SK-N-MC (cell line): ENCODE data around the gene PLA2G6.

Experiments used
- DNase-seq: peaks from one replicate; pipeline ENCODE4 v3.0.0-alpha.2; 2011; ENCODE audit warnings: low read depth, low spot score
- H3K27ac ChIP-seq: fragments of 200-600 bp; sonication (generic); 2 replicates; pipeline ENCODE4 v1.5.1; 2016; ENCODE audit warnings: mixed run types
- H3K36me3 ChIP-seq: fragments of 200-600 bp; sonication (generic); 2 replicates; pipeline ENCODE4 v1.6.1; 2017; ENCODE audit warnings: antibody characterized with exemption, low read length, mixed read lengths; ENCODE audit not compliant: insufficient read depth
- H3K4me3 ChIP-seq: fragments of 200-600 bp; sonication (generic); 2 replicates; pipeline ENCODE4 v1.5.1; 2016
- H3K9ac ChIP-seq: fragments of 200-600 bp; sonication (generic); 2 replicates; pipeline ENCODE4 v1.8.0; 2017; ENCODE audit warnings: mixed run types, mixed read lengths; ENCODE audit not compliant: insufficient read length
- H3K9me3 ChIP-seq: fragments of 200-600 bp; sonication (generic); 2 replicates; pipeline ENCODE4 v1.6.1; 2017; ENCODE audit warnings: low read depth, mild to moderate bottlenecking, antibody characterized with exemption, low read length, moderate library complexity, mixed read lengths
- EZH2 ChIP-seq: fragments of 200-600 bp; sonication (generic); IDR thresholded peaks from one replicate; pipeline ENCODE4 v1.6.1; 2017; ENCODE audit warnings: antibody characterized with exemption
- FOXP2 ChIP-seq: optimal IDR thresholded peaks from 2 replicates; pipeline ENCODE3; 2011; ENCODE audit warnings: mild to moderate bottlenecking, moderate library complexity; ENCODE audit not compliant: insufficient read depth; ENCODE audit errors: extremely low read length, control extremely low read depth
- POLR2AphosphoS5 ChIP-seq: IDR thresholded peaks from 2 replicates; pipeline ENCODE4 v1.6.1; 2012; ENCODE audit warnings: mild to moderate bottlenecking, low read depth, low read length, borderline replicate concordance

The PLA2G6 gene

DNA sequence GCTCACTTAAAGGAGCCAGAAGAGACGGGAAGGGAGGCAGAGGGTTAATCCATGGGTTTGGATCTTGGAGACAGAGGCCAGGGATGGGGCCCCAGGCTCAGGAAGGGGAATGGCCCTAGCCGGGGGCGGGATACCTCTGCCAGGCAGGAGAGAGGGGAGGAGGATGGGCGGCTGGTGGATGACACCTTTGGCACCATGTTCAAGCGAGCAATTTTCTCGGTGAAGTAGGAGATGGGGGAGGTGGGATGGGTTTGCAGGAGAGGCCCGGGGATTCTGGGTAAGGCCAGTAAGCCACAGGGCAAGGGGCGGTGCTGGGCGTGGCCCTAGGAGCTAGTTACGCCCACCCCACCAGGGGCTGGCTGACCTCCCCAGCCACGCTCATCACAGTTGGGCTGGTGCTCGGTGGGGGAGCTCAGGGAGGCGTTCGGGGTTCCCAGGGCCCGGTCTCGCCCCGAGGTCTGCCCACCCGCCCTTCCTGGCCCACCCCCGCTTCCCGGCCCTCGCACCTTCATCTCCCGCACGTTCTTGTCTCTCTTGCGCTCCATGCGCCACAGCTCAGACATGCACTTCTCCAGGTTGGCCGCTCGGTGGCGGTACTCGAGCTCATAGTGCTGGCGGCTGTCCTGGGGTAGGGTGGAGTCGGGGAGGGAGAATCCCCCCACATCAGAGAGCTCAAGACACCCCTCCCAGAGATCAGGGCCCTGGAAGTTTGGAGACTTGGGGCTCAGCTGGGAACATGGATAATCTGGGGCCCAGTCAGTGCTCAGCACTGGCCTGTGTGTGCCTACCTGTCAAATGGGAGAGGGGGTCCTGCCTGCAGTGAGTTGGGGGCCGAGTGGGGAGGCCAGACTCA lies 83.8 kb downstream of the PLA2G6 start:
- DNase-seq, result no peak
- Histone ChIP-seq H3K4me3 (no peak overlapping the region), H3K36me3 (no peaks in the 10 kb centered on the region), H3K27ac (no peak overlapping the region), H3K9me3 (no peaks in the 10 kb centered on the region), H3K9ac (no peak overlapping the region)
- no peak for TF ChIP-seq POLR2AphosphoS5
- TF ChIP-seq FOXP2, result no peak
- no peak for TF ChIP-seq EZH2

DNA sequence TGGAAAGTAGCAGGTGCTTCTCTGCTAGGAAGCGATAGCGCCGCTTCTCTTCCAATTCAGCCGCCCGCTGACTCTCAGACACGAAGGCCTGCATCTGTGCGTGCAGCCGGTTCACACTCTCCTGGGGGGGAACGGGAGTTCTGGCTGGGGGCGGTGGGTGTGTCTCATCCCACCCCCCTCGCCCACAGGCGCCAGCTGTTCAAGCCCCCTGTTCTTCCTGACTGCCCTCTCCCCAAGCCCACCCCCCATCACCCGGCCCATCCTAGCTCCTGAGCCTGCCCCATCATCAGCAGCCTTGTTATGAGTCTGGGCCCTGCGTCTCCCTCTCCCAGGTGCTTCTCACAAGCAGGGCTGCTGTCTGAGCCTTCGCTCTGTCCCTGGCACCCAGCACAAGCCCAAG lies 84.6 kb downstream of the PLA2G6 start:
- H3K27ac ChIP-seq, result no peak overlapping the region
- no peak for DNase-seq
- no peaks in the 10 kb centered on the region for H3K36me3 ChIP-seq
- H3K4me3 ChIP-seq, result no peak overlapping the region
- H3K9me3 ChIP-seq, result no peaks in the 10 kb centered on the region
- no peak for TF ChIP-seq POLR2AphosphoS5
- no peak for TF ChIP-seq FOXP2
- no peak for TF ChIP-seq EZH2
- H3K9ac ChIP-seq, result no peak overlapping the region

GRCh38 chr22:38089474-38089851 lies 92.2 kb downstream of the PLA2G6 start:
- H3K9ac ChIP-seq, result no peak overlapping the region
- no peaks in the 10 kb centered on the region for H3K36me3 ChIP-seq
- H3K9me3 ChIP-seq, result no peaks in the 10 kb centered on the region
- no peak for DNase-seq
- TF ChIP-seq FOXP2, result no peak
- TF ChIP-seq POLR2AphosphoS5, result no peak
- TF ChIP-seq EZH2, result no peak
- H3K27ac ChIP-seq, result no peak overlapping the region
- H3K4me3 ChIP-seq, result no peak overlapping the region

DNA sequence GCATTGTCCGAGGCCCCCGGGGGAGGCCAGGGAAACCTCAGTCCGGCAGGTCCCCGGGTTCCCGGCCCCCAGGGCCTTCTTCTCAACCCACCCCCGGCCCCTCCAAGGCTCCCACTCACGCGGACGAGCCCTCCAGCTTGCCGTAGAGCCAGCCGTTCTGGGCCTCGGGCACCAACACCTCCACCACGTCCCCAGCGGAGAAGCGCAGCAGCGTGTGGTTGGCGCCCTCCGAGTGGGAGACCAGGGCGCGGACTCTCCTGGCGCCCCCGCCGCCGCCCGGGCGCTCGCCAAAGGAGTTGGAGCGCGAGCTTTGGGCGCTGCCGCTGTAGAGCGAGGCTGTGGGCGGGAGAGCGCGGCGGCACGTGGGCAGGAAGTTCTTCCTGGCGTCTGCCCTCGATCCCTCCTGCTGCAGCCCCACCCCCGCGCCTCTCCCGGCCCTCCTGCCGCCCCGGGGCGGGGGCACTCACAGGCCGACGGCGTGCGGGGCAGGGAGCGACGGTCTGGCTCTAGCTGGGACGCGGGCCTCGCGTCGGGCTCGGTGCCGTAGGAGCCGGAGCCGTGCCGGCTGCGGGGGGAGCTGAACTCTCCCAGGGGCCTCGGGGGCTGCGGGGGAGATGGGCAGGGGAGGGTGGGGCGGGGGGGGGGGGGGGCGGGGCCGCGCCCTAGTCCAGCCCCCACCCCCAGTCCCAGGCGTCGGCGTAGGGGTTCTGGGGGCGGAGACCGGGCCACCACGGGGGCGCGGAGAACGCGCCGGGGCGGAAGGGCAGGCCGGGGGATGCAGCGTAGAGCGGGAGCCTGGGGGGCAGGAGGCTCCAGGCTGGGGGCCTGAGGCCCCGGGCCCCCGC lies 92.8 kb downstream of the PLA2G6 start:
- DNase-seq, result no peak
- Histone ChIP-seq H3K4me3 (no peak overlapping the region), H3K9ac (no peak overlapping the region), H3K27ac (no peak overlapping the region), H3K9me3 (no peaks in the 10 kb centered on the region), H3K36me3 (no peaks in the 10 kb centered on the region)
- TF ChIP-seq EZH2, result no peak
- no peak for TF ChIP-seq FOXP2
- no peak for TF ChIP-seq POLR2AphosphoS5

DNA sequence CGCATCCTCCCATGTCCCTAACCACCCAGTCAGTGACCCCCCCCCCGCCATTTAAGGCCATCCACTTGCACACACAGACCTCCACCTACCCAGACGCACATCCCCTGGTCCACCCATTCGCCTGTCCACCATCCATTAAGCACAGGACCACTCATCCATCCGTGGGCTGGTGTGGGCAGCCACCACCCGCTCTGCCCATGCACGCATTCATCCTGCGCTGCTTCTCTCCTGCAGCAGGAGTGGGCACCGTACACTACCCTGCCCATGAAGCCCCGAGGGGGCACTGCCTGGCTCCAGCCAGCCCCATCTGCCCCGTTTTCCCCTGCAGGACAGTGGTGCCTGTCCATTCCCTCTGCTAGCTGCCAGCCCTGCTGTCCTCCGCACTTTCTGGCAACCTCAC lies 93.8 kb downstream of the PLA2G6 start:
- Histone ChIP-seq H3K27ac (no peak overlapping the region), H3K36me3 (no peaks in the 10 kb centered on the region), H3K9me3 (no peaks in the 10 kb centered on the region), H3K9ac (no peak overlapping the region), H3K4me3 (no peak overlapping the region)
- no peak for DNase-seq
- TF ChIP-seq EZH2 (no peak), FOXP2 (no peak), POLR2AphosphoS5 (no peak)

DNA sequence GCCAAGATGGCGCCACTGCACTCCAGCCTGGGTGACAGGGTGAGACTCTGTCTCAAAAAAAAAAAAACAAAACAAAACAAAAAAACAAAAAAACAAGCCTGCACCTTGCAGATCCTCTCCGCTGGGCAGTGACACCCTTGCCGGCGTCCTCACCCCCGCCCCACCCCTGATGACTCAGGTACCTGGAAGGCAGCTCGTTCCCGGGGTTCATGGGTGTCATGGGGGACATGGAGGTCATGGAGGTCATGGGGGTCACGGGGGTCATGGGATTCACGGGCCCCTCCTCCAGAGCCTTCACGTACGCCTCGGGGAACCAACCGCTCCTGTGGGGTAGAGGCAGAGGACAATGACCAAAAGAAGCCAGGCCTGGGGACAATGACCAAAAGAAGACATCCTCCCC lies 94.7 kb downstream of the PLA2G6 start:
- Histone ChIP-seq H3K9me3 (no peaks in the 10 kb centered on the region), H3K36me3 (no peaks in the 10 kb centered on the region), H3K4me3 (no peak overlapping the region), H3K27ac (no peak overlapping the region), H3K9ac (no peak overlapping the region)
- DNase-seq, result no peak
- TF ChIP-seq FOXP2 (no peak), POLR2AphosphoS5 (no peak), EZH2 (no peak)

- Histone ChIP-seq H3K9ac (no peak overlapping the region), H3K9me3 (no peaks in the 10 kb centered on the region), H3K27ac (no peak overlapping the region), H3K36me3 (no peaks in the 10 kb centered on the region), H3K4me3 (no peak overlapping the region)
- TF ChIP-seq FOXP2 (no peak), POLR2AphosphoS5 (no peak), EZH2 (no peak)
- DNase-seq, result no peak
Measured at GRCh38 chr22:38086001-38086845, 95.4 kb downstream of the PLA2G6 start.

GRCh38 chr22:38085501-38085900 lies 96.1 kb downstream of the PLA2G6 start:
- no peak for TF ChIP-seq POLR2AphosphoS5
- TF ChIP-seq EZH2, result no peak
- TF ChIP-seq FOXP2, result no peak
- Histone ChIP-seq H3K27ac (no peak overlapping the region), H3K4me3 (no peak overlapping the region), H3K9ac (no peak overlapping the region), H3K9me3 (no peaks in the 10 kb centered on the region), H3K36me3 (no peaks in the 10 kb centered on the region)
- DNase-seq, result no peak
